WERI-Rb-1 (cell line): ENCODE measurements around the gene MAG.

Source experiments
- DNase-seq: peaks from one replicate; pipeline ENCODE4 v3.0.0-alpha.2; 2020
- H3K27ac ChIP-seq: fragments of 250-450 bp; sonication (Bioruptor Pico); 2 replicates; pipeline ENCODE4 v1.5.1; 2020; ENCODE audit warnings: mild to moderate bottlenecking, moderate library complexity
- H3K27me3 ChIP-seq: fragments of 250-450 bp; sonication (Bioruptor Pico); 2 replicates; pipeline ENCODE4 v1.5.1; 2021; ENCODE audit warnings: mild to moderate bottlenecking, low read depth, moderate library complexity; ENCODE audit not compliant: insufficient read depth, severe bottlenecking
- H3K36me3 ChIP-seq: fragments of 250-450 bp; sonication (Bioruptor Pico); 2 replicates; pipeline ENCODE4 v1.5.1; 2020; ENCODE audit warnings: mild to moderate bottlenecking, moderate library complexity
- H3K4me3 ChIP-seq: 2 replicates; pipeline ENCODE4 v1.5.1; 2011; ENCODE audit warnings: low read depth, mild to moderate bottlenecking, control low read depth, low read length
- H3K9me3 ChIP-seq: fragments of 250-450 bp; sonication (Bioruptor Pico); 2 replicates; pipeline ENCODE4 v1.5.1; 2021; ENCODE audit warnings: mild to moderate bottlenecking, moderate library complexity; ENCODE audit not compliant: severe bottlenecking
- CTCF ChIP-seq: IDR thresholded peaks from 2 replicates; pipeline ENCODE4 v1.5.1; 2011; ENCODE audit warnings: low read depth, mild to moderate bottlenecking, control low read depth, inconsistent platforms, low read length

The MAG gene

GRCh38 chr19:35291259-35291658 is 702 bp upstream of the MAG start:
- no peak for TF ChIP-seq CTCF
- no peaks in the 10 kb centered on the region for H3K36me3 ChIP-seq
- no peaks in the 10 kb centered on the region for H3K27me3 ChIP-seq
- H3K4me3 ChIP-seq = no peak overlapping the region
- no peak overlapping the region for H3K27ac ChIP-seq
- H3K9me3 ChIP-seq = no peaks in the 10 kb centered on the region
- no peak for DNase-seq

GRCh38 chr19:35292421-35293362 is 731 bp downstream of the MAG start:
- no peak for DNase-seq
- Histone ChIP-seq H3K9me3 (no peaks in the 10 kb centered on the region), H3K27me3 (no peaks in the 10 kb centered on the region), H3K36me3 (no peaks in the 10 kb centered on the region), H3K27ac (no peak overlapping the region), H3K4me3 (no peak overlapping the region)
- TF ChIP-seq CTCF = no peak

GRCh38 chr19:35293363-35293739 is 1.4 kb downstream of the MAG start:
- no peak overlapping the region for H3K4me3 ChIP-seq
- no peaks in the 10 kb centered on the region for H3K27me3 ChIP-seq
- no peak for DNase-seq
- no peak overlapping the region for H3K27ac ChIP-seq
- no peaks in the 10 kb centered on the region for H3K36me3 ChIP-seq
- H3K9me3 ChIP-seq = no peaks in the 10 kb centered on the region
- no peak for TF ChIP-seq CTCF

- Histone ChIP-seq H3K27me3 (no peaks in the 10 kb centered on the region), H3K27ac (no peak overlapping the region), H3K36me3 (no peaks in the 10 kb centered on the region), H3K9me3 (no peaks in the 10 kb centered on the region), H3K4me3 (no peak overlapping the region)
- no peak for DNase-seq
- TF ChIP-seq CTCF = no peak
Observed at GRCh38 chr19:35293808-35294207, 1.8 kb downstream of the MAG start.

- no peak for TF ChIP-seq CTCF
Observed at GRCh38 chr19:35294328-35294727, 2.4 kb downstream of the MAG start.

More at GRCh38 chr19:35294328-35294727, 2.4 kb downstream of the MAG start:
- Histone ChIP-seq H3K36me3 (no peaks in the 10 kb centered on the region), H3K4me3 (no peak overlapping the region), H3K27me3 (no peaks in the 10 kb centered on the region), H3K9me3 (no peaks in the 10 kb centered on the region), H3K27ac (no peak overlapping the region)
- DNase-seq = no peak
